Esophagus squamous epithelium (tissue), 5 donors: ENCODE measurements around the gene PARVA. TPM values are rescaled to one million over a fixed set of nuclear protein-coding genes. Genes with fewer than 3 reads are reported as not detected.
A peak's percentile ranks its signal among the peaks of the same experiment; 100 is the strongest.

ENCODE experiments used
- DNase-seq: peaks from one replicate; lab custom pipeline; 2025; lab: John Stamatoyannopoulos, UW
- H3K27ac ChIP-seq, 4 donors: fragments of 200-600 bp; sonication (generic); one replicate each; pipeline ENCODE4 v1.5.1; 2016 to 2019; ENCODE audit warnings: mild to moderate bottlenecking in 1 of 4
- H3K27me3 ChIP-seq, 4 donors: fragments of 200-600 bp; sonication (generic); 1 replicate in 3 of 4; 2 replicates in 1 of 4; pipeline versions ENCODE4 v1.5.1 to v1.6.0; 2017 to 2021; ENCODE audit warnings: antibody characterized with exemption in 1 of 4
- H3K36me3 ChIP-seq, 3 donors: fragments of 200-600 bp; sonication (generic); one replicate each; pipeline ENCODE4 v1.5.1; 2016 to 2019
- H3K4me1 ChIP-seq, 3 donors: fragments of 200-600 bp; sonication (generic); one replicate each; pipeline ENCODE4 v1.5.1; 2017 to 2019
- H3K4me3 ChIP-seq, 4 donors: fragments of 200-600 bp; sonication (generic); 1 replicate in 3 of 4; 2 replicates in 1 of 4; pipeline ENCODE4 v1.5.1; 2016 to 2019; ENCODE audit warnings: mild to moderate bottlenecking in 2 of 4, moderate library complexity in 1 of 4
- H3K9me3 ChIP-seq, 3 donors: fragments of 200-600 bp; sonication (generic); one replicate each; pipeline ENCODE4 v1.5.1; 2016 to 2019
- POLR2A ChIP-seq, 4 donors: fragments of 450-650 bp; IDR thresholded peaks; one replicate each; pipeline ENCODE4 v1.6.1; 2017; ENCODE audit warnings: antibody characterized with exemption in 4 of 4, mild to moderate bottlenecking in 4 of 4, moderate library complexity in 3 of 4
- WGBS, 2 donors: methylation state at CpG; one replicate each; pipeline ENCODE4 v1.1.5; 2018; 5-methylcytosine and 5-hydroxymethylcytosine counted together
- intact Hi-C: fragments of 100-400 bp; cut with DNase I; formaldehyde crosslinking; loops from one replicate; pipeline ENCODE4 v1.15.0; 2022
- total RNA-seq, 4 donors: library from RNA; depleted of rRNA; stranded (reverse); fragments of >200 nt; gene quantifications; one replicate each; pipeline ENCODE4 v1.1.0, GENCODE V29; 2016
- TF ChIP-seq, protein P1 (sequence below), 6 experiments: fragments of 450-650 bp in 4 of 6; fragments of 200-600 bp in 2 of 6; sonication (generic) in 2 of 6; IDR thresholded peaks; one replicate each; pipeline ENCODE4 v1.5.1; 2016 to 2019; ENCODE audit warnings: antibody characterized with exemption in 6 of 6, mild to moderate bottlenecking in 4 of 6, moderate library complexity in 4 of 6
- donor health status: DM: yes; HTN: yes; CAD: no.

Gene PARVA
- total RNA-seq, 4 donors from 2014 or later = 8.6 to 66.9 (median 16.2) TPM

DNA sequence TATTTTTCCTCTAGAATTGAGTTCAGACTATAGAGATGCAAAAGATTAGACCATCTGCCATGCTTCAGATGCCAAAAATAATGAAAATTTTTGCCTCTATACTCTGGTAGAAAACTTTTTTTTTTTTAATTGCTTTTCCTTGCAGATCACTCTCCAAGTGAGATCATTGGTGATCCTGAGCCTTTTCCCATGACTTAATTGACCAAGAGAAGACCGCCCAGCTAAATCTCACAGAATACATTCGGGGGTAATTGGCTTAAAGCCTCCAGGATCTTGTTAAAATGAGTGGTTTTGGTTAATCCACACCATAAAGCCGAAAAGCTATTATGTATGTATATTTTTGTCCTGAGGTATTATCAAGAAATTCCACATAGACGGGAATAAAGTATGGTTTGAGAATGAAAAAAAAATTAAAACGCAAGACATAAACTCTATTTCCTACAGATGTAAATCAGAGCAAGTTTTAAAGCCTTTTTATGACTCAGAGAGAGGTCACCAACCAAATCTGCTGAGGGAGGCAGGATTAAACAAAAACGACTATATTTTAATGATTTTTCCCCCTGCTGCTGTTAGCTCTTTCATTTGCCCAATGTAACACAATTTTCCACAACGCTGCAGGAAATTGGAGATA lies 64.0 kb downstream of the PARVA start:
- Histone ChIP-seq H3K27me3 (no peaks in the 10 kb centered on the region), H3K27ac (no peak overlapping the region), H3K4me1 (peaks cover 0 to 20% (median 0%) of the 10 kb centered on the region in 3 donors), H3K9me3 (no peaks in the 10 kb centered on the region), H3K36me3 (no peaks in the 10 kb centered on the region), H3K4me3 (no peak overlapping the region)
- intact Hi-C loops = no loop called here
- WGBS, 2 donors = 54 to 59% methylated on average over 7 of the region's 7 CpGs
- no peak for DNase-seq
- no peak for TF ChIP-seq POLR2A (IDR thresholded peaks at IDR 0.05)
- TF ChIP-seq, protein P1, sequence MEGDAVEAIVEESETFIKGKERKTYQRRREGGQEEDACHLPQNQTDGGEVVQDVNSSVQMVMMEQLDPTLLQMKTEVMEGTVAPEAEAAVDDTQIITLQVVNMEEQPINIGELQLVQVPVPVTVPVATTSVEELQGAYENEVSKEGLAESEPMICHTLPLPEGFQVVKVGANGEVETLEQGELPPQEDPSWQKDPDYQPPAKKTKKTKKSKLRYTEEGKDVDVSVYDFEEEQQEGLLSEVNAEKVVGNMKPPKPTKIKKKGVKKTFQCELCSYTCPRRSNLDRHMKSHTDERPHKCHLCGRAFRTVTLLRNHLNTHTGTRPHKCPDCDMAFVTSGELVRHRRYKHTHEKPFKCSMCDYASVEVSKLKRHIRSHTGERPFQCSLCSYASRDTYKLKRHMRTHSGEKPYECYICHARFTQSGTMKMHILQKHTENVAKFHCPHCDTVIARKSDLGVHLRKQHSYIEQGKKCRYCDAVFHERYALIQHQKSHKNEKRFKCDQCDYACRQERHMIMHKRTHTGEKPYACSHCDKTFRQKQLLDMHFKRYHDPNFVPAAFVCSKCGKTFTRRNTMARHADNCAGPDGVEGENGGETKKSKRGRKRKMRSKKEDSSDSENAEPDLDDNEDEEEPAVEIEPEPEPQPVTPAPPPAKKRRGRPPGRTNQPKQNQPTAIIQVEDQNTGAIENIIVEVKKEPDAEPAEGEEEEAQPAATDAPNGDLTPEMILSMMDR (IDR thresholded peaks at IDR 0.05) = no peak

DNA sequence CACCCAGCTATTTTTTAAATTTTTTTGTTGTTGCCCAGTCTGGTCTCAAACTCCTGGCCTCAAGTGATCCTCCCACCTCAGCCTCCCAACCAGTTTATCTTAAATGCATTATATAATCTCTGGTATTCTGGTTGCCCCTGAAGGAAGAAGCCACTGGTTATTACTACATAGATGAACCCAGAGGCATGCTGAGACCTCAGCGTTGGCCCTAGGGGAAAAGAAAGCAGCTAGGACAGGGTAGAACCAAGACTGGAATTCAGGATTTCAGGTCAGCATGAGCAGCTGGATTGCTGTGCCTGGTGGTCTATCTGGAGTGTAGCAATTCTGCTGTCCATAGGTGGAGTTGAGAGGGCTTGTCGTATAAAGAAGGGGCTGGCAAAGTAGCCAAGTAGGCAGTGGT lies 67.2 kb downstream of the PARVA start:
- Histone ChIP-seq H3K27ac (no peak overlapping the region), H3K4me3 (no peak overlapping the region), H3K4me1 (peaks cover 0 to 15% (median 0%) of the 10 kb centered on the region in 3 donors), H3K27me3 (no peaks in the 10 kb centered on the region), H3K36me3 (no peaks in the 10 kb centered on the region), H3K9me3 (no peaks in the 10 kb centered on the region)
- intact Hi-C loops = no loop called here
- WGBS, 2 donors = 62 to 67% methylated on average over 2 of the region's 2 CpGs
- DNase-seq = no peak
- TF ChIP-seq POLR2A (IDR thresholded peaks at IDR 0.05) = no peak
- TF ChIP-seq, protein P1 (IDR thresholded peaks at IDR 0.05) = no peak

DNA sequence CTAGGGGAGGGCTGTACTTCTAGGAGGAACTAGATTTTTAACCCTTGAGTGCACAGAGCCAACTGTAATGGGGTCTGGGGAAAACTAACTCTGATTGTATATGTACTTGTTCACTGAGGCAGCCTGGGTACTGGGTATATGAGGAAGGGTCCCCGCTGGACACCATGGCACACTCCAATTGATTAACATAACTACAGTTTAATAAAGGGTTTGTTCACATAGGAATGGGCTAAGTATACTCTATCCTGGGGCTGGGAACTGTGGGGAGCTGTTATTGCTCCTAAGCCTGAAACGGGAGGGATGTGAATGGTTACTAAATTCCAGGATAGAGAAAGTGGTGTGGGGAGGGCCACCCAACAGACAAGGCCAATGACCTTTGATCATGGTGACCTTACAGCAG lies 67.6 kb downstream of the PARVA start:
- 77 to 95% methylated on average over 2 of the region's 2 CpGs for WGBS, 2 donors
- Histone ChIP-seq H3K9me3 (no peaks in the 10 kb centered on the region), H3K4me1 (peaks cover 0 to 19% (median 0%) of the 10 kb centered on the region in 3 donors), H3K27ac (no peak overlapping the region), H3K36me3 (no peaks in the 10 kb centered on the region), H3K4me3 (no peak overlapping the region), H3K27me3 (no peaks in the 10 kb centered on the region)
- TF ChIP-seq POLR2A (IDR thresholded peaks at IDR 0.05) = no peak
- TF ChIP-seq, protein P1 (IDR thresholded peaks at IDR 0.05) = no peak
- intact Hi-C loops = no loop called here
- no peak for DNase-seq

DNA sequence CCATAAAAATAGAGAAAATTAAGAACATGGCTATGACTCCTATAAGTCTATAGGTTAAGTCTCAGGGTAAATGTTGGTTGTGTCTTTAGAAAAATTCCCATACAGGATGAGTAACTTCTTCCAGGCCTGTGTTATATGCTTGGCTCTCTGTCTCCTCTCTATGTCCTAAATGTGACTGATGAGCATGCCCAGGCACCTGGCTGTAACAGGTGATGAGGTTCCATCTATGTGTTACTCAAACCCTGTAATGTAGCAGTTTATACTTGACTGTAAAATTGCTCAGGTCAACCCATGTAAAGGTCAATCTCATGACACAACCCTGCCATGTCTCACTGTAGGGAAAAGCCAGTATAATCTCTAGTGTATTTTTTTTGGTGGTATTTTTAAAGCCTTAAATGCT lies 69.5 kb downstream of the PARVA start:
- H3K27ac ChIP-seq = no peak overlapping the region
- H3K4me3 ChIP-seq = no peak overlapping the region
- DNase-seq = no peak
- TF ChIP-seq, protein P1 (IDR thresholded peaks at IDR 0.05) = no peak
- TF ChIP-seq POLR2A (IDR thresholded peaks at IDR 0.05) = no peak
- H3K36me3 ChIP-seq = no peaks in the 10 kb centered on the region
- intact Hi-C loops = no loop called here
- no peaks in the 10 kb centered on the region for H3K9me3 ChIP-seq
- no peaks in the 10 kb centered on the region for H3K27me3 ChIP-seq
- peaks cover 0 to 21% (median 0%) of the 10 kb centered on the region in 3 donors for H3K4me1 ChIP-seq

DNA sequence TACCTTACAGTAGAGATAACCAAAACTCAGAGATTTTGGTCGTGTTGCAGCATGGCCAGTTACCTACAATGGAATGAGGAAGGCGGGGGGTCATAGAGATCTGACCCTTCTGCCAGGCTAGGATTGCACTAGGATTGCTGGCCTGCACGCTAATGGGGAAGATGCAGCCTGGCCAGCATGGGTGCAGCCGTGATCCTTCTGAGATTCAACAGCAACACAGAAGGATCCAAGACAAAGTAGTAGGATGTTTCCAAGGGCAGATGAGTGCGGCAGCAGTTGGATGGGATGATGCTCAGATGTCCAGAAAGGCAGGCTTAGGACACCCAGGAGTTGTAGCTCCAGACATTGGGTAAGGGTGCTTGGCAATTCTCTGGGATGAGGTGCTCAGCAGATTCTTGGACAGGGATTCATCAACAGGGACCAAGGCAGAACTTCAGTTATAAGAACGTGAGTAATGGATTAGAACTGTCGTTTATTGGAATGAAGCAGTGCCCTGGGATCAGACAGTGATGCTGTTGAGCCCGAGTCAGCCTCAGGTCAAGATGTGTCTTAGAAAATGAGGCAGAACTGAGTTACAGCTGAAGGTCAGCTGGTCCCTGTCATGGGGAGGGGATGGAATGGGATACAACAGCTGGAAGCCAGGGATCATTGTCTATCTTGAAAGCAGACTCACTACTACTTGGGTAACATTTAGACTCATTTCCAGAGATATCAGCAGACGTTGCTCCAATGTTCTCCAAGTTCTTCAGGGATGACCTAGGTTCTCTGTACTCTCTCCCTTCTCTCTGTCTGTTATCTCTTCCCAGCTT lies 71.0 kb downstream of the PARVA start:
- H3K36me3 ChIP-seq = no peaks in the 10 kb centered on the region
- 77% methylated on average over 9 of the region's 9 CpGs for WGBS, 2 donors
- H3K4me3 ChIP-seq = no peak overlapping the region
- H3K27me3 ChIP-seq = no peaks in the 10 kb centered on the region
- no peak for DNase-seq
- peaks cover 0 to 32% (median 0%) of the 10 kb centered on the region in 3 donors for H3K4me1 ChIP-seq
- H3K9me3 ChIP-seq = no peaks in the 10 kb centered on the region
- intact Hi-C loops = no loop called here
- no peak for TF ChIP-seq POLR2A (IDR thresholded peaks at IDR 0.05)
- TF ChIP-seq, protein P1 (IDR thresholded peaks at IDR 0.05) = no peak
- peak overlapping the region in 1 of 4 donors; percentile 18 for H3K27ac ChIP-seq
